GM12878 (cell line): ENCODE measurements around the gene PHEX. TPM values are rescaled to one million over a fixed set of nuclear protein-coding genes. Genes with fewer than 3 reads are reported as not detected.

Experiments used
- BCLAF1 ChIP-seq: fragments of 450-650 bp; IDR thresholded peaks from 2 replicates; pipeline ENCODE4 v1.6.1; 2017; ENCODE audit warnings: antibody characterized with exemption, mild to moderate bottlenecking, moderate library complexity
- BMI1 ChIP-seq: fragments of 450-650 bp; IDR thresholded peaks from 2 replicates; pipeline ENCODE4 v1.6.1; 2016; ENCODE audit warnings: mild to moderate bottlenecking, moderate library complexity, borderline replicate concordance
- CEBPB ChIP-seq, 2 experiments: fragments of 150-350 bp in 1 of 2; IDR thresholded peaks; 2 replicates each; pipeline ENCODE4 v1.6.1; 2012 to 2014; ENCODE audit warnings: low read depth in 2 of 2, low read length in 2 of 2, borderline replicate concordance in 1 of 2, inconsistent platforms in 1 of 2
- FOXM1 ChIP-seq: IDR thresholded peaks from 2 replicates; pipeline ENCODE4 v1.6.1; 2012; ENCODE audit warnings: low read depth, mild to moderate bottlenecking, inconsistent platforms, low read length, moderate library complexity
- HDAC2 ChIP-seq: fragments of 200-600 bp; sonication (generic); IDR thresholded peaks from 2 replicates; pipeline ENCODE4 v1.6.1; 2017
- JUND ChIP-seq: IDR thresholded peaks from 2 replicates; pipeline ENCODE4 v1.6.1; 2012; ENCODE audit warnings: low read depth, mild to moderate bottlenecking, low read length, improper control_type of control experiment, moderate library complexity
- KLF5 ChIP-seq: fragments of 450-650 bp; IDR thresholded peaks from 2 replicates; pipeline ENCODE4 v1.6.1; 2014; ENCODE audit warnings: mild to moderate bottlenecking; ENCODE audit not compliant: partially characterized antibody
- MEF2B ChIP-seq: fragments of 450-650 bp; IDR thresholded peaks from 2 replicates; pipeline ENCODE4 v1.6.1; 2018; ENCODE audit warnings: mild to moderate bottlenecking, moderate library complexity; ENCODE audit not compliant: partially characterized antibody, poor library complexity, severe bottlenecking
- NBN ChIP-seq: fragments of 450-650 bp; IDR thresholded peaks from 2 replicates; pipeline ENCODE4 v1.6.1; 2016
- RAD21 ChIP-seq: IDR thresholded peaks from 2 replicates; pipeline ENCODE4 v1.6.1; 2011; ENCODE audit warnings: mild to moderate bottlenecking, low read depth, low read length, moderate library complexity; ENCODE audit not compliant: insufficient read depth
- RAD51 ChIP-seq: fragments of 450-650 bp; IDR thresholded peaks from 2 replicates; pipeline ENCODE4 v1.6.1; 2016; ENCODE audit warnings: moderate library complexity, mild to moderate bottlenecking, inconsistent platforms
- SIX5 ChIP-seq: IDR thresholded peaks from 2 replicates; pipeline ENCODE4 v1.6.1; 2011; ENCODE audit warnings: mild to moderate bottlenecking, low read depth, low read length, moderate library complexity; ENCODE audit not compliant: severe bottlenecking
- SMC3 ChIP-seq: IDR thresholded peaks from 2 replicates; pipeline ENCODE4 v1.6.1; 2011; ENCODE audit warnings: low read length, improper control_type of control experiment, borderline replicate concordance
- SREBF1 ChIP-seq: IDR thresholded peaks from 2 replicates; pipeline ENCODE4 v1.6.1; 2012; ENCODE audit warnings: mild to moderate bottlenecking, low read length
- TARDBP ChIP-seq: IDR thresholded peaks from 2 replicates; pipeline ENCODE4 v1.6.1; 2016; ENCODE audit warnings: borderline replicate concordance
- ZBED1 ChIP-seq: IDR thresholded peaks from 2 replicates; pipeline ENCODE4 v1.6.1; 2016; ENCODE audit warnings: borderline replicate concordance
- ZNF687 ChIP-seq: fragments of 450-650 bp; IDR thresholded peaks from 2 replicates; pipeline ENCODE4 v1.6.1; 2017; ENCODE audit warnings: mild to moderate bottlenecking, moderate library complexity
- polyA plus RNA-seq, 11 experiments: library from polyadenylated mRNA; depleted of rRNA in 4 of 11; unstranded in 6 of 11; stranded (reverse) in 5 of 11; fragments of >200 nt; fragmentation: Nextera tagmentation in 4 of 11; fragmentation: Illumina TruSeq in 1 of 11; extraction: Ambion mirVana in 4 of 11; extraction: Trizol in 1 of 11; gene quantifications; 1 replicate in 1 of 11; 2 replicates in 10 of 11; pipeline versions ENCODE4 v1.2.1 to v1.2.3, GENCODE V29; 2011 to 2016; ENCODE audit warnings: inconsistent platforms in 2 of 11, missing spikeins in 2 of 11, low read depth in 1 of 11
- total RNA-seq, 4 experiments: library from RNA; depleted of rRNA in 3 of 4; stranded (reverse); fragments of >200 nt in 3 of 4; fragmentation: Illumina TruSeq in 1 of 4; extraction: Trizol in 1 of 4; gene quantifications; 2 replicates each; pipeline versions ENCODE4 v1.2.1 to v1.2.3, GENCODE V29; 2013 to 2021
- TF ChIP-seq, protein P1 (sequence below): IDR thresholded peaks from 2 replicates; pipeline ENCODE4 v1.6.1; 2012; ENCODE audit warnings: low read depth, low read length, improper control_type of control experiment
- TF ChIP-seq, protein P2 (sequence below): fragments of 450-650 bp; IDR thresholded peaks from 2 replicates; pipeline ENCODE4 v1.6.1; 2018; ENCODE audit warnings: borderline replicate concordance, mild to moderate bottlenecking; ENCODE audit not compliant: partially characterized antibody

Gene PHEX
- total and polyA plus RNA-seq, 10 of the 15 experiments (the other 5 are each of a cell fraction or from before 2014, with no cell fraction given): 0.12 to 97.2 (median 0.55) TPM

DNA sequence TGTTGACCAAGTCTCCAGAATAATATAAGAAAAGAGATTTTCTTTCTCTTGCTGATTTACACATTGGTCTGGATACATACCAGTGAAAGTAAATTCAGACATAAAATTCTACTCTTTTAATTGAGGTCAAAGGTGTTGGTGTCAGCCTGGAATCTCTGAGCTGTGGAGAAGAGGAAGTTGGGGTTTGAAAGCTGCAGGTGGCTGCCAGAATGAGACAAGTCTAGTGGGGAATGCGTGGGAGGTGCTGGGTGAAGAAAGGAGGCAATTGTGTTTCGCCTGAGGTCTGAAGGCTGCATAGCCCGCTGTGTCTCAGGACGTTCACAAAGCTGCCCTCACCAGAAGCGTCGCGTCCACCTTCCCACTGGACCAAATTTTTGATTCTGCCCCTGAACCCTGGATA, 31.2 kb downstream of the PHEX start (continued):
- peak; percentile 48 for TF ChIP-seq ZNF687
- peak; percentile 58; the same call in 1 of the 2 replicates for TF ChIP-seq NBN
- no peak for TF ChIP-seq JUND
- no peak for TF ChIP-seq SMC3
- peak; percentile 84 for TF ChIP-seq MEF2B
- peak; percentile 83 for TF ChIP-seq FOXM1
- TF ChIP-seq, protein P1, sequence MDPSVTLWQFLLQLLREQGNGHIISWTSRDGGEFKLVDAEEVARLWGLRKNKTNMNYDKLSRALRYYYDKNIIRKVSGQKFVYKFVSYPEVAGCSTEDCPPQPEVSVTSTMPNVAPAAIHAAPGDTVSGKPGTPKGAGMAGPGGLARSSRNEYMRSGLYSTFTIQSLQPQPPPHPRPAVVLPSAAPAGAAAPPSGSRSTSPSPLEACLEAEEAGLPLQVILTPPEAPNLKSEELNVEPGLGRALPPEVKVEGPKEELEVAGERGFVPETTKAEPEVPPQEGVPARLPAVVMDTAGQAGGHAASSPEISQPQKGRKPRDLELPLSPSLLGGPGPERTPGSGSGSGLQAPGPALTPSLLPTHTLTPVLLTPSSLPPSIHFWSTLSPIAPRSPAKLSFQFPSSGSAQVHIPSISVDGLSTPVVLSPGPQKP: no peak
- TF ChIP-seq, protein P2, sequence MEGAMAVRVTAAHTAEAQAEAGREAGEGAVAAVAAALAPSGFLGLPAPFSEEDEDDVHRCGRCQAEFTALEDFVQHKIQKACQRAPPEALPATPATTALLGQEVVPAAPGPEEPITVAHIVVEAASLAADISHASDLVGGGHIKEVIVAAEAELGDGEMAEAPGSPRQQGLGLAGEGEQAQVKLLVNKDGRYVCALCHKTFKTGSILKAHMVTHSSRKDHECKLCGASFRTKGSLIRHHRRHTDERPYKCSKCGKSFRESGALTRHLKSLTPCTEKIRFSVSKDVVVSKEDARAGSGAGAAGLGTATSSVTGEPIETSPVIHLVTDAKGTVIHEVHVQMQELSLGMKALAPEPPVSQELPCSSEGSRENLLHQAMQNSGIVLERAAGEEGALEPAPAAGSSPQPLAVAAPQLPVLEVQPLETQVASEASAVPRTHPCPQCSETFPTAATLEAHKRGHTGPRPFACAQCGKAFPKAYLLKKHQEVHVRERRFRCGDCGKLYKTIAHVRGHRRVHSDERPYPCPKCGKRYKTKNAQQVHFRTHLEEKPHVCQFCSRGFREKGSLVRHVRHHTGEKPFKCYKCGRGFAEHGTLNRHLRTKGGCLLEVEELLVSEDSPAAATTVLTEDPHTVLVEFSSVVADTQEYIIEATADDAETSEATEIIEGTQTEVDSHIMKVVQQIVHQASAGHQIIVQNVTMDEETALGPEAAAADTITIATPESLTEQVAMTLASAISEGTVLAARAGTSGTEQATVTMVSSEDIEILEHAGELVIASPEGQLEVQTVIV: no peak
- peak; percentile 62; the same call in 1 of the 2 replicates for TF ChIP-seq ZBED1
- TF ChIP-seq BMI1: peak; percentile 83
- TF ChIP-seq BCLAF1: no peak
- TF ChIP-seq RAD51: no peak; the same call in 1 of the 2 replicates
- TF ChIP-seq RAD21: no peak
- TF ChIP-seq SIX5: no peak
- no peak for TF ChIP-seq SREBF1
- no peak for TF ChIP-seq KLF5
- no peak for TF ChIP-seq CEBPB (IDR thresholded peaks at IDR 0.05; ENCODE audit: borderline replicate concordance in 1 of 2, low read depth in 2 of 2, low read length in 2 of 2)
- TF ChIP-seq HDAC2: no peak
- no peak for TF ChIP-seq TARDBP
